Left ventricle myocardium superior (tissue), 1 donor: Measurements from ENCODE around the gene SLC26A8. TPM values are rescaled to one million over a fixed set of nuclear protein-coding genes. Genes with fewer than 3 reads are reported as not detected.
"Not testable (repeated sequence)": the region's sequence is repeated elsewhere in the genome, so short reads cannot be mapped to it uniquely, and the experiment has no call there.

Experiments used
- ATAC-seq: fragments of 200-7000 bp; cut with Tn5 transposase; one replicate; pipeline ENCODE4 v1.9.1; 2020; ENCODE audit warnings: mild to moderate bottlenecking, moderate library complexity
- DNase-seq: peaks from one replicate; pipeline ENCODE4 v3.0.0-alpha.2; 2020
- intact Hi-C: fragments of 100-400 bp; cut with micrococcal nuclease; formaldehyde crosslinking; loops from one replicate; pipeline ENCODE4 v1.11.0; 2022
- total RNA-seq: library from RNA; stranded (reverse); fragmentation: NEBNext Ultra II Directional; extraction: Animal tissue kit (Norgen Biotek cat#: 25700); gene quantifications from one replicate; pipeline ENCODE4 v1.2.1, GENCODE V29; 2021
- donor health status: DM: no; HTN: yes; CAD: no; lungs with severe emphysema.

SLC26A8 gene
- total RNA-seq, 1 donor from 2014 or later = not detected

GRCh38 chr6:36052097-36052496, 27.7 kb upstream of the SLC26A8 start:
- ATAC-seq = peak; percentile 73
- DNase-seq = no peak
- intact Hi-C loops = no loop called here

GRCh38 chr6:36050947-36051710, 26.7 kb upstream of the SLC26A8 start:
- intact Hi-C loops = no loop called here
- ATAC-seq (peak; percentile 37), DNase-seq (no peak)

GRCh38 chr6:36050305-36050704, 25.9 kb upstream of the SLC26A8 start:
- ATAC-seq (no peak), DNase-seq (no peak)
- intact Hi-C loops = no loop called here

- DNase-seq (no peak), ATAC-seq (no peak)
- intact Hi-C loops = no loop called here
Observed at GRCh38 chr6:36049582-36049981, 25.1 kb upstream of the SLC26A8 start.

- intact Hi-C loops = no loop called here
Observed at GRCh38 chr6:36042618-36043260, 18.3 kb upstream of the SLC26A8 start.

GRCh38 chr6:36040958-36041357, 16.5 kb upstream of the SLC26A8 start:
- DNase-seq = no peak
- intact Hi-C loops = no loop called here

More at GRCh38 chr6:36042618-36043260, 18.3 kb upstream of the SLC26A8 start:
- ATAC-seq (no peak), DNase-seq (no peak)

GRCh38 chr6:36039112-36039511, 14.7 kb upstream of the SLC26A8 start:
- ATAC-seq (no peak), DNase-seq (no peak)
- intact Hi-C loops = no loop called here

More at GRCh38 chr6:36040958-36041357, 16.5 kb upstream of the SLC26A8 start:
- no peak for ATAC-seq

- ATAC-seq (peak; percentile 64), DNase-seq (no peak)
- intact Hi-C loops = no loop called here
Observed at GRCh38 chr6:36038120-36038876, 13.9 kb upstream of the SLC26A8 start.

- DNase-seq = no peak
- no peak for ATAC-seq
- intact Hi-C loops = no loop called here
Observed at GRCh38 chr6:36035225-36035624, 10.8 kb upstream of the SLC26A8 start.

GRCh38 chr6:36034441-36034840, 10.0 kb upstream of the SLC26A8 start:
- intact Hi-C loops = no loop called here
- no peak for ATAC-seq
- DNase-seq = no peak

- intact Hi-C loops = no loop called here
- no peak for ATAC-seq
- DNase-seq = no peak
Observed at GRCh38 chr6:36033935-36034334, 9.5 kb upstream of the SLC26A8 start.

GRCh38 chr6:36033144-36033543, 8.7 kb upstream of the SLC26A8 start:
- intact Hi-C loops, ATAC-seq, DNase-seq: not testable (repeated sequence)

- intact Hi-C loops = no loop called here
- ATAC-seq (no peak), DNase-seq (no peak)
Observed at GRCh38 chr6:36032261-36032660, 7.8 kb upstream of the SLC26A8 start.

- ATAC-seq = no peak
- intact Hi-C loops = loop anchor here (5.0 kb wide), 1 partner anchor 163 kb away; no protein-coding TSS in a partner anchor
- no peak for DNase-seq
Observed at GRCh38 chr6:36029464-36029863, 5.0 kb upstream of the SLC26A8 start.

GRCh38 chr6:36028877-36029324, 4.5 kb upstream of the SLC26A8 start:
- DNase-seq (peak; percentile 62), ATAC-seq (peak; percentile 52)
- intact Hi-C loops = loop anchor here (5.0 kb wide), 1 partner anchor 163 kb away; no protein-coding TSS in a partner anchor

- ATAC-seq (peak; percentile 50), DNase-seq (peak; percentile 59)
- intact Hi-C loops = loop anchor here (5.0 kb wide), 1 partner anchor 164 kb away; no protein-coding TSS in a partner anchor
Observed at GRCh38 chr6:36028088-36028876, 3.8 kb upstream of the SLC26A8 start.

- DNase-seq (peak; percentile 99), ATAC-seq (peak; percentile 94)
- intact Hi-C loops = loop anchor here (2.0 to 5.0 kb wide), 2 partner anchors 67 to 165 kb away; no protein-coding TSS in a partner anchor
Observed at GRCh38 chr6:36027501-36028087, 3.2 kb upstream of the SLC26A8 start, which contains the start of gene MAPK14. TSS of gene MAPK14 (plus strand) at chr6:36027808. CDS start at chr6:36028158, 350 bp downstream.

- intact Hi-C loops = loop anchor here (2.0 to 5.0 kb wide), 2 partner anchors 69 to 166 kb away; no protein-coding TSS in a partner anchor
- ATAC-seq (no peak), DNase-seq (no peak)
Observed at GRCh38 chr6:36025932-36026327, 1.5 kb upstream of the SLC26A8 start.
